KOPT-K1 (cell line): Measurements from ENCODE around the gene SLC8A1.

ENCODE experiments used
- H3K27ac ChIP-seq: fragments of 200-600 bp; sonication (generic); 2 replicates; pipeline ENCODE4 v1.5.1; 2016; ENCODE audit warnings: antibody characterized with exemption, mild to moderate bottlenecking, low read depth, low read length; ENCODE audit not compliant: poor library complexity, severe bottlenecking
- H3K36me3 ChIP-seq: fragments of 200-600 bp; sonication (generic); 2 replicates; pipeline ENCODE4 v1.5.1; 2017; ENCODE audit warnings: antibody characterized with exemption, mild to moderate bottlenecking, low read length, moderate library complexity; ENCODE audit not compliant: insufficient read depth
- H3K9me3 ChIP-seq: fragments of 200-600 bp; sonication (generic); 2 replicates; pipeline ENCODE4 v1.5.1; 2017; ENCODE audit warnings: antibody characterized with exemption, low read length, mild to moderate bottlenecking; ENCODE audit not compliant: insufficient read depth, poor library complexity, severe bottlenecking

The SLC8A1 gene

DNA sequence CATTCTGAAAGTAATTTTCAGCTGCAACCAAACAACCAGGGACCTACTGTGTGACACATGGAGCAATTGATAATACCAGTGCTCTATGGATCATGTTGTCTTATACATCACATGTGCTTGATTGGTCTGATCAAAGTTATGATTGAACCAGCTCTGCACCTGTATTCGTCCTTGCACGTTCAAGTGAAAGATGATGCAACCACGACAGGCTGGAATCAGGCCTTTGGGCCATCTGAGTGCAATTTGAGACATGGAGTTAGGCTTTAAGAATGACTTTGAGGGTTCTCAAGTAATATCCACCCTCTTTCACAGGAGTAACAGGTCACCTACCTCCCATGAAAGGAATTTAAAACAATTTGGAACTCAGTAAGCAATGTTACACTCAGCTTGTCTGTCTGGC lies 165.2 kb downstream of the SLC8A1 start:
- Histone ChIP-seq H3K36me3 (no peaks in the 10 kb centered on the region), H3K27ac (no peak overlapping the region), H3K9me3 (no peaks in the 10 kb centered on the region)

DNA sequence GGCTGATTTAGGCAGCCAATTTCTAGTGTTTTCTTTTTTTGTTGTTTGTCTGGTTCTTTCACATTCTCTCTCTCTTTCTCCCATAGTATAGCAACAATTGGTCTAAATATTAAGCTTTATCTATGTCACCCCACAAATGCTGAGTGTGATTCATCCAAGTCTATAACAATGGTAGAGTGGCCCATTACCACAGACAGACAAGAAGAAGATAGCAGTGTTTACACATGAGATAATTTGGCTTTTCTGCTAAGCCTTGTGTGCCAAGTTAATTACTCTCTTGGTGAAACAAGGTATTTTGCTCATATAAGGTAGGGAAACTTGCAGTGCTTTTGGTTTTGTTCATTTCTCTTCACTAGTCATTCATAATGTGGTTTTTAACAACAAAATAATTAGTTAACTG lies 166.5 kb downstream of the SLC8A1 start:
- Histone ChIP-seq H3K36me3 (no peaks in the 10 kb centered on the region), H3K27ac (no peak overlapping the region), H3K9me3 (no peaks in the 10 kb centered on the region)

DNA sequence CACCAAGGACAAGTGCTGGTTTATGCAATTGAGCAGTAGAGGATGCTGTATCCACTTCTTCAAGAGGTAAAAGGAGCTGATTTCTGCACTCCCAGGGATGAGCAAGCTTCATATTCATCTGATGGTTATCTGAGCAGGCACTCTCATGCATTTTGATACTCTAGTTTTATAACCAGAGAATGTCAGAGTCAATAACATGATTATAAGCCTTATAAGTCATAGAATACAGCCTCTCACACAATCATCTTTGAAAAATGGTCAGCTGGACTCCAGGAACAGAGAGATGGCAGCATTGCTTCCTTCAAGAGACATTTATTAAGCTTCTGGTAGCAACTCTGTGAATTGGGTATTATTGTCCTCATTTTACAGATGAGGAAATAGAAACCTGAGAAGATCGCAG lies 167.1 kb downstream of the SLC8A1 start:
- no peaks in the 10 kb centered on the region for H3K36me3 ChIP-seq
- no peaks in the 10 kb centered on the region for H3K9me3 ChIP-seq
- H3K27ac ChIP-seq: no peak overlapping the region

DNA sequence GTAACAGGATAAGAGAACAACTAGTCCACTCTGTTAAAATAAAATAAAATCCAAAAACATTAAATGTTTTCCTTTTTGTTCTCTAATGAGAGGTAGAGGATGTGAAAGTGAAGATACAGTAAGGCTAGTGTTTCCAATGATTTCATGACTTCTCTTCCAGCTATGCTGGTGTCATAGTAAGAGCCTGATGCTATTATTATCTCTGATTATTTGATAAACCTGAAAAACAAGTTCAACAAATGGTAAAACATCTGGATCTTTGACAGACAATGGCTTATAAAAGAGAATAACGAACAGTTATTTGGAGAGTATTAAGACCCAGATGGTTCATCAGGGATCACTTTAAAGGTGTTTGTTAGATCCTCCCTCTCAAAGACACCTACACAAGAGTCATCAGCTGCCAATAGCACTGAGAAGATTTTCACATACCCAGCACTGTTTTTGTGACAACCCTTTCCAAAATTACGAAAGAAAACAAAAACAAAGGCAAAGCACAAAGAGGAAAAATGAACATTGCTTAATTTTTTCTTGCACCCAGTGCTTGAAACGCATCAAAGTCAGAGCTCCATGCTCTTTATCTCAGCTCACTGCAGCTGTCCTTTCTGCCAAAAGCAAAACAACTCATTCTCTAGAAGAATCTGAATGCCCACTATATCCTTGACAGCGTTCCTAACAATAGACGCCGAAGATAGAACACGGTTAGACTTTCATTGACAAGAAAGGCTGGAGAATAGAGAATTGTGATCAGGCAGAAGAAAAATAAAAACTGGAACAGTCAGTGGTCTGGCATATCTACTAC lies 168.6 kb downstream of the SLC8A1 start:
- H3K27ac ChIP-seq: no peak overlapping the region

DNA sequence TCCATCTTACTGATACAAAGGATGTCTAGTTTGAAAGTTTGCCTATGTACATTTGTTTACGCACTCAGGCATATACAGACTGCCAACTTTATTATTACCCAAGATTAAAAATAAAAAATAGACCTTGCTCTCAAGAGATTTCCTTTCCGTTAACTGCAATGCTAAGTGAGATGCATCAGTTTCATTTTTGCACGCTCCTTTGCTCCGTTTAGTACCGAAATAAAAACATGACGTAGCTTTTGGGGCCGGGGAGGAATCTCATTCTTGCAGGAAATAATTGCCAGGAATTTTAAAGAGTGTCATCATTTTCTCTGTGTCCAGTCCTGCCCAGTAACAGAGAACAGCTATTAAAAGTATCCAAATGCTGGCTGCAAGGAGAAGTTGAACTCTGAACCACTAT lies 169.5 kb downstream of the SLC8A1 start:
- H3K27ac ChIP-seq: no peak overlapping the region
- no peaks in the 10 kb centered on the region for H3K36me3 ChIP-seq

More for the DNA sequence above, 168.6 kb downstream of the SLC8A1 start:
- H3K36me3 ChIP-seq: no peaks in the 10 kb centered on the region
- no peaks in the 10 kb centered on the region for H3K9me3 ChIP-seq

DNA sequence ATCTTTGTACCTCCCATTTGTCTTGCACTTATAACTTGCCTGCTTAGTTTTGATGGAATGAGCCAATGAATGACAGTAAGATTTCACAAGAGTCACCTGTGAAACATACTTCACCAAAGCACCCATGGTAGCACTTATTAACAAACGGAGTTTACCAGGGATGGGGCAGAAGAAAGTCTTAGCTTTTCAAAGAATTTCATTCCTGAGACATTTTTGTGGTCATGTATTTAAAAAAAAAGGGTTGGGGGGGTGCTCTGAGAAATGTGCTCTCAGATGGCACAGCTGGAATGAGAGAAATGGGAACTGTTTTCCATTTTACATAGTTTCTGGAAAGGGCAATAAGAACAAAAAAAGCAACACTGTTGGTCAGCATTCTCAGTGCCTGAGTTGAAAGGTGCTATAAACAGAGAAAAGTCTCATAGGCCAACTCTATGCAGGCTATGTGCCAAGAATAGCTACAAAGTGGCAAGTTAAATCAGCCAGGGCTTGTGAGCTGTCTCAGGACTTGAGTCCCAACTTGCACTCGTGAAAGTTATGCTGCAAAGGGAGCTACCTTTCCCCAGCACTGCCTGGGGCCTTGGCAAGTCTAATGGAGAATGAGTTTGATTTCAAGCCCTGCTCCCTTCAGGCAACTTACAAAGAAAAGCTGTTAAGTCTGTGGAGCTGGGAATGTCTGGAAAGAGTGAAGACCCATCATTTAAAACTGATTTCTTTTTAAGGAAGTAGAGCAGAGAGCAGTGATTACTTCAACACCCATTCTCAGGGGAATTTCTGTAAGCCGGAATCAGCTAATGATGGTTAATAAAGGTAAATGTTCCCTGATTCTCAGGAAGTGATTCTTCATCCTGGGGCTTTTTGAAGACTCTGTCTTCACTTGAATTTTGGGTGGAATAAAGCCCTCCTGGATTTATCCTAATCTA lies 170.6 kb downstream of the SLC8A1 start:
- H3K9me3 ChIP-seq: no peaks in the 10 kb centered on the region
- H3K27ac ChIP-seq: no peak overlapping the region
- H3K36me3 ChIP-seq: no peaks in the 10 kb centered on the region

More for the DNA sequence above, 169.5 kb downstream of the SLC8A1 start:
- H3K9me3 ChIP-seq: no peaks in the 10 kb centered on the region

DNA sequence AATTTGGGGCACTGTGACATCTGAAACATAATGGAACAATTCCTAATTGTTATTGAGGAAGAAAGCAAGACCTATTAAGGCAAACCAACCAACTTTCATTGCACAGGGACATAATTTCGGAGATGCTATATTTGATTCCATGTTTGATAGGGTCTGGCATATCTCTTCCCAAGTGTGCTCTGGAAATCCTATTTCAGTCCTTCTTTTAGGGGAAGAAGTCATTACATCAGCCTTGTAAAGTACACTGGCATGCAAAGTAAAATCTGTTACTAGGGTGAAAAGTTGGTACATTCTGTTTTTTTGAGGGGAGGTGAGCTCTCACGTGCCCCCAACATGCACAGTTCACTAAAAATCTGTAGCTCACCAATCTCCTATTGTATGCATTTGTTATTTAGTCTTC lies 172.4 kb downstream of the SLC8A1 start:
- Histone ChIP-seq H3K9me3 (no peaks in the 10 kb centered on the region), H3K27ac (no peak overlapping the region)

DNA sequence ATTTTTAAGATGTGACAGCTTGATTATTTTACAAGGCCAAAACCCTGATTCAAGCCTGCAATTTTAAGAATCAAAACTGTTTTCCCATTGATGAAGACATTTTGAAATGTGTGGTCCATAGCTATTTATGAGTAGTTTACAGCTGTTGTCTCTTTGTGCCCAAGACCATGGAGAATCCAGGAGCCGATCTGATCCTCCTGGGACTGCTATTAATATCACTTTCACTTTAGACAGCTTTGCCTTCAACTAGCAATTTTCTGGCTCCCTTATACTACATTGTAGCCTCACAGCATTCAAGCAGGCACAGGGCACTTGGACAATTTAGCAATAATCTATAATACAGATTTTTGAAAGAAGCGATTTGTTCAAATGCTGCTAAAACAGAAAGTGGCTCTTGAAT lies 172.9 kb downstream of the SLC8A1 start:
- no peaks in the 10 kb centered on the region for H3K9me3 ChIP-seq
- H3K36me3 ChIP-seq: no peaks in the 10 kb centered on the region
- no peak overlapping the region for H3K27ac ChIP-seq

More for the DNA sequence above, 172.4 kb downstream of the SLC8A1 start:
- no peaks in the 10 kb centered on the region for H3K36me3 ChIP-seq

DNA sequence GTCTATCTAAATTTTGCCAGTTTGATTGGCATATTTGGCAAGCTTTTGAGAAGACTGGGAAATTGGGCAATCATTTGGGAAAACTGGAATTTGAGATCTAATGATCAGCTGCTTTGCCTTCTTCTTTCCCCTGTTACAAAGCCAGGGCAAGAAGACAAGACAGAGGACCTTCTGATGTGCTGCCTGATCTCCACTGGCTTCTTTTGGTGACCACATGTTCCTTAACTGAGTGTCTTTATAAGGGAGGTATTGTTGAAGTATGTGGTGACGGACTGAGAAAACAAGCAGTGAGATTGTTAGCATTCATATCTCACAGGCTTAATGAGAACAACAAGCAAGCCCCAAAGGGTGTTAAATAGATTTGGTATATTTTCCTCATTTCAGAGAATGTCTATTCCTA lies 175.8 kb downstream of the SLC8A1 start:
- H3K36me3 ChIP-seq: no peaks in the 10 kb centered on the region
- no peaks in the 10 kb centered on the region for H3K9me3 ChIP-seq
- no peak overlapping the region for H3K27ac ChIP-seq

DNA sequence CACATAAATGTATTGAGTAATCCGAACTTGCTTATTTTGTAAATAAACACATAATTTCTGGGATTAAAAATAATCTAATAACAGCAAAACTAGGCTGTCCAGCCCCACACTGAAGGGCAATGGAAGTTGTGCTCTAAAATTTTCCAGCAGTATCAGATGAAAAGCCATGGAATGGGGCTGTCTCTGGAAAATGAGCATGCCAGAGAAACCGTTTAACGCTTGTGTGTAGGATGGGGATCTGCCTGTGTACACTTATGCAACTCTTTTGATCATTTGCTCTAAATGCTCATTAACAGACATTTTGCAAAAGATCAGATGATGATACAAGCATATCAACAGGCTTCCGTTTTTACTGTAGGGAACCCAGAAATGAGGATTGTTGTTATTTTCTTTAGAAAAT lies 177.6 kb downstream of the SLC8A1 start:
- no peaks in the 10 kb centered on the region for H3K36me3 ChIP-seq
- no peak overlapping the region for H3K27ac ChIP-seq
- no peaks in the 10 kb centered on the region for H3K9me3 ChIP-seq

DNA sequence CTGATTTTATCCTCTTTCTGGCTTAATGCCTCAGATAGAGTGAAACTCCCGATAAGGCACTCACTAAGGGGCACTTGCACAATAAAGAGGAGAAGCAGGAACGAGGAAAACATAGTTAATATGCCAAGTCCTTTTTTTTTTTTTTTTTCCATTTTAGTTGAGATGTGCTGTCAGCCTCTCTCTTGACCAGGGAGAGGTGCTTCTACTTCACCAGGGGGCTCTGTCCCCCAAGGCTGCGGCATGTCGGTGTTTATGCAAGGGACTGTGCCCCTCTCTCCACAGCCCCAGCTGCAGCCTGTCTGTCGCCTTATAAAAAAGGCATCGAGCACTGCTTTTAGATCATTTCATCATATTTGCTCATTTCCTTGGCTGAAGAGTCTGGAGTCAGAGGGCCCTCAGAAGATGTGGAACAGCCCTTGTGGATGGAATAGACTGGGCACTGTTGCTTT lies 178.1 kb downstream of the SLC8A1 start:
- no peaks in the 10 kb centered on the region for H3K9me3 ChIP-seq
- H3K27ac ChIP-seq: no peak overlapping the region
- no peaks in the 10 kb centered on the region for H3K36me3 ChIP-seq

DNA sequence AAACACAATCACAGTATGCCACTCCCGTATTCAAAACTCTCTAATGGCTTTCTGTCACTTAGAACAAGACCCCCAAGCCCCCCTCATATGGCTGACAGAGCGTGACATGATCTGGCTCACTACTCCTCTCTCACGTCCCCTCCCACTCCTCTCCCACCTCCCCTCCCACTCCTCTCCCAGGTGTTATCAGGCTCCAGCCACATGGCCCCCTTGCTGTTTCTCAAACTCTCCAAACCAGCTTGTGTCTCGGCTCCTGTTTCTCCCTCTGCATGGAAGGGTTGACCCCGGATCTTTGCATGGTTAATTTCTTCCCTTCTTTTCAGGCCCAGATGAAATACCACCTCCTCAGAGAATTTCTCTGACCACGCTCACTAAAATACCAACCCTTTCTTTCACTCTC lies 180.8 kb downstream of the SLC8A1 start:
- no peaks in the 10 kb centered on the region for H3K9me3 ChIP-seq
- H3K27ac ChIP-seq: no peak overlapping the region
- no peaks in the 10 kb centered on the region for H3K36me3 ChIP-seq

DNA sequence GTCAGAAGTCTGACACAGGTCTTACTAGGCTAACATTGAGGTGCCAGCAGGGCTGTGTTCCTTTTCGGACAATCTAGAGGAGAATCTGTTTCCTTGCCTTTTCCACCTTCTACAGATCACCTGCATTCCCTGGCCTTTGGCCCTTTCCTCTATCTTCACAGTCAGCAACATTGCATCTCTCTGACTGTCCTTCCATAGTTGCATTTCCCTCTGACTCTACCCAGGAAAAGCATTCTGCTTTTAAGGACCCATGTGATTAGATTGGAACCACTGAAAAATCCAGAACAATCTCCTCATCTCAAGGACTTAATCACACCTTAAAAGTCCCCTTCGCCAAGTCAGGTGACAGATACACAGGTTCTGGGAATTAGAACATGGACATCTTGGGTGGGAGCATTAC lies 181.5 kb downstream of the SLC8A1 start:
- Histone ChIP-seq H3K36me3 (no peaks in the 10 kb centered on the region), H3K27ac (no peak overlapping the region), H3K9me3 (no peaks in the 10 kb centered on the region)

DNA sequence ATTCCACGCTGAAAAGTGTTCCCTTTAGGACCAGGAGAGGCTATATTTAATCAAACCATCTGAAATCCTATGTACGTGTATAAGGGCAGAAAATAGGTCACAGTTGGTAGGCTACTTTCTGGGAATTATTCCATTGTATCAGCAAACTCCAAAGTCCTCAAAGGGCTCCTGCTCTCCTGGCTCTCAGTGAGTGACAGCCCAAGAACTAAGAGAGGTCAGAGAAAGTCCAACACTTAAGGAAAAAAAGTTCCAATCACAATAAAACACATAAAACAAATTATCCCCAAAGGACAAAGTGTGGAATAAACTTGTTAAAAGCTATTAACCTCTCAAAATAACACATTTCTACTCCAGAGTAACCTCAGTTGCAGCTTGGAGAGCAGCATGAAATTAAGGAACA lies 183.3 kb downstream of the SLC8A1 start:
- no peaks in the 10 kb centered on the region for H3K9me3 ChIP-seq
- H3K27ac ChIP-seq: no peak overlapping the region

DNA sequence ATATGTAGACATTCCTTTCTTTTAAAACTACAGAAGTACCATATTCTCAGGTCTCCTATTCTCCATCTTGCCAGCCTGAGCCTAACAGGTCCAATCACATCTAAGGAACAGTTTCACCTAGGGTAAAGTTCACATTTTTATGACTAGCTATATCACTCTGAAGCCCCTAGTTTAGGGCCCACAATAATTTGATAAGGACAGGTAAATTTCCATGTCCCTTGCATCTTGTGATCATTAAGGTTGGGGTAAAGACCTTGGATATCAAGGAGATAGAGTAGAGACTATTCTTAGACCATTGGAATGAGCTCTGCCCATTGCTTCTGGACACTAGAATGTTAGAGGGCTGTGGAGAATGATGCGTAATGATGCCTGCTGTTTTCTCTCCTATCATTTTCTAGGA lies 185.7 kb downstream of the SLC8A1 start:
- no peak overlapping the region for H3K27ac ChIP-seq
- H3K36me3 ChIP-seq: no peaks in the 10 kb centered on the region
- H3K9me3 ChIP-seq: no peaks in the 10 kb centered on the region

More for the DNA sequence above, 183.3 kb downstream of the SLC8A1 start:
- no peaks in the 10 kb centered on the region for H3K36me3 ChIP-seq
